ENCODE data around the gene ART4.

GRCh38 chr12:14879222-14879933 is 36.1 kb upstream of the ART4 start:
- TF ChIP-seq EZH2 (optimal IDR thresholded peaks at IDR 0.05; ENCODE audit: low read depth, low read length), result no peak
- no peak for TF ChIP-seq CTCF (IDR thresholded peaks at IDR 0.05; ENCODE audit: low read length)

Data from MM.1S (cell line).